Measurements from ENCODE around the gene ZFPM1.

- no peak for TF ChIP-seq CTCF (IDR thresholded peaks at IDR 0.05)
- TF ChIP-seq POLR2A (IDR thresholded peaks at IDR 0.05): no peak
These were observed 13.4 kb upstream of the ZFPM1 start for GRCh38 chr16:88439706-88440105.
